GM13976 (cell line): ENCODE results near the gene RCN2.

ENCODE experiments used
- DNase-seq: peaks from one replicate; pipeline ENCODE4 v3.0.0; 2012; ENCODE audit warnings: low spot score
- CTCF ChIP-seq: IDR thresholded peaks from 2 replicates; pipeline ENCODE4 v1.5.1; 2012; ENCODE audit warnings: borderline replicate concordance, mild to moderate bottlenecking; ENCODE audit not compliant: insufficient read depth; ENCODE audit errors: extremely low read depth, missing control alignments, control extremely low read depth
- in situ Hi-C: fragments of 300-500 bp; cut with MboI; formaldehyde crosslinking; loops from one replicate; pipeline ENCODE4 v1.12.0; 2022; ENCODE audit warnings: low sequenced_read_pairs, mixed read lengths, inconsistent platforms; ENCODE audit not compliant: unreplicated experiment

RCN2 gene

GRCh38 chr15:76973906-76974305, 42.4 kb downstream of the RCN2 start:
- in situ Hi-C loops, result no loop called here

GRCh38 chr15:76974456-76975036, 43.0 kb downstream of the RCN2 start:
- in situ Hi-C loops, result no loop called here
- no peak for DNase-seq
- peak; percentile 27 for TF ChIP-seq CTCF

More at GRCh38 chr15:76973906-76974305, 42.4 kb downstream of the RCN2 start:
- TF ChIP-seq CTCF, result no peak
- DNase-seq, result no peak

GRCh38 chr15:76976141-76976540, 44.6 kb downstream of the RCN2 start:
- TF ChIP-seq CTCF, result no peak
- no peak for DNase-seq
- in situ Hi-C loops, result no loop called here

- in situ Hi-C loops, result no loop called here
- DNase-seq, result peak; percentile 54
- no peak for TF ChIP-seq CTCF
These were observed 45.2 kb downstream of the RCN2 start for GRCh38 chr15:76976572-76977270.

GRCh38 chr15:76978522-76979330, 47.2 kb downstream of the RCN2 start:
- in situ Hi-C loops, result no loop called here
- TF ChIP-seq CTCF, result no peak
- DNase-seq, result no peak

- no peak for DNase-seq
- in situ Hi-C loops, result no loop called here
- no peak for TF ChIP-seq CTCF
These were observed 47.9 kb downstream of the RCN2 start for GRCh38 chr15:76979331-76979925.
